K562 (cell line): ENCODE results near the gene MICAL2. TPM values are rescaled to one million over a fixed set of nuclear protein-coding genes. Genes with fewer than 3 reads are reported as not detected.

Source experiments
- ATAC-seq: fragments of 200-7000 bp; cut with Tn5 transposase; 3 replicates; pipeline ENCODE4 v1.9.1; 2020; ENCODE audit warnings: moderate library complexity
- BruUV-seq: library from RNA; stranded (reverse); fragments of 400-500 nt; replicated peaks from 2 replicates; lab custom pipeline; 2021; lab: Mats Ljungman, UMichigan
- CTCF ChIA-PET: fragments of 300-600 bp; formaldehyde crosslinking; extraction: SDS; loops from one replicate; lab custom pipeline; 2021; ENCODE audit warnings: low intra/inter-chr PET ratio; lab: Yijun Ruan, JAX
- POLR2A ChIA-PET: fragments of 300-600, 350-650 bp; sonication (Branson Sonifier 250); formaldehyde crosslinking; extraction: SDS; loops from one replicate; lab custom pipeline; 2021; ENCODE audit warnings: antibody characterized with exemption, inconsistent platforms; lab: Yijun Ruan, JAX
- DNase-seq, 4 experiments: peaks; one replicate each; pipeline versions ENCODE4 v3.0.0 to v3.0.0-alpha.2; 2011 to 2018; ENCODE audit warnings: low spot score in 3 of 4, mixed read lengths in 3 of 4; ENCODE audit errors: extremely low read depth in 1 of 4
- FAIRE-seq: peaks from 2 replicates; lab custom pipeline; 2011; peaks lifted over from hg19 to GRCh38; lab: Jason Lieb, UNC
- H2AFZ ChIP-seq: 2 replicates; pipeline ENCODE4 v1.6.0; 2011; ENCODE audit warnings: low read depth, low read length, control low read depth, inconsistent platforms
- H3K27ac ChIP-seq: fragments of 200-600 bp; 3 replicates; pipeline ENCODE4 v1.8.0; 2011; ENCODE audit warnings: low read depth, mild to moderate bottlenecking, control low read depth, inconsistent platforms, low read length, moderate library complexity, mixed read lengths; ENCODE audit errors: extremely low read depth
- H3K27me3 ChIP-seq, 2 experiments: fragments of 300-600 bp in 1 of 2; 2 replicates in 1 of 2; 3 replicates in 1 of 2; pipeline versions ENCODE4 v1.6.0 to v1.8.0; 2011; ENCODE audit warnings: inconsistent platforms in 2 of 2, low read length in 2 of 2, mild to moderate bottlenecking in 1 of 2, mixed read lengths in 1 of 2, moderate library complexity in 1 of 2; ENCODE audit not compliant: control insufficient read depth in 2 of 2, insufficient read depth in 2 of 2
- H3K36me3 ChIP-seq: fragments of 300-600 bp; 3 replicates; pipeline ENCODE4 v1.8.0; 2011; ENCODE audit warnings: mild to moderate bottlenecking, low read length, inconsistent platforms; ENCODE audit not compliant: control insufficient read depth, insufficient read depth
- H3K4me1 ChIP-seq, 2 experiments: fragments of 200-600 bp in 1 of 2; replicated peaks in 1 of 2; 2 replicates in 1 of 2; 3 replicates in 1 of 2; pipeline versions ENCODE4 v1.5.1 to v1.8.0; 2011; ENCODE audit warnings: inconsistent platforms in 2 of 2, low read length in 2 of 2, mild to moderate bottlenecking in 1 of 2, mixed read lengths in 1 of 2, moderate library complexity in 1 of 2; ENCODE audit not compliant: control insufficient read depth in 2 of 2, insufficient read depth in 2 of 2
- H3K4me2 ChIP-seq: 2 replicates; pipeline ENCODE4 v1.6.1; 2011; ENCODE audit warnings: low read length, control low read depth, inconsistent platforms, mixed read lengths; ENCODE audit not compliant: insufficient read depth
- H3K4me3 ChIP-seq: fragments of 200-600 bp; sonication (generic), shearing (Covaris generic); 2 replicates; pipeline ENCODE4 v1.5.1; 2016; ENCODE audit warnings: control low read depth, inconsistent platforms
- H3K79me2 ChIP-seq: fragments of 200-600 bp; 3 replicates; pipeline ENCODE4 v1.8.0; 2011; ENCODE audit warnings: low read length, inconsistent platforms; ENCODE audit not compliant: control insufficient read depth, insufficient read depth
- H3K9ac ChIP-seq, 2 experiments: 2 replicates each; pipeline versions ENCODE4 v1.6.0 to v1.6.1; 2011; ENCODE audit warnings: low read depth in 2 of 2, low read length in 2 of 2, control low read depth in 1 of 2, inconsistent platforms in 1 of 2, mild to moderate bottlenecking in 1 of 2, mixed read lengths in 1 of 2; ENCODE audit not compliant: insufficient read depth in 1 of 2
- H3K9me1 ChIP-seq: one replicate; pipeline ENCODE4 v1.6.0; 2011; ENCODE audit warnings: inconsistent platforms, mild to moderate bottlenecking, low read length, moderate library complexity; ENCODE audit not compliant: control insufficient read depth, insufficient read depth
- H3K9me3 ChIP-seq: replicated peaks from 2 replicates; pipeline ENCODE4 v1.5.1; 2011; ENCODE audit warnings: low read depth, low read length, inconsistent platforms; ENCODE audit not compliant: control insufficient read depth, insufficient read depth
- H4K20me1 ChIP-seq: replicated peaks from 2 replicates; pipeline ENCODE4 v1.6.1; 2011; ENCODE audit warnings: low read length, inconsistent platforms, mixed read lengths; ENCODE audit not compliant: control insufficient read depth, insufficient read depth
- CTCF ChIP-seq, 3 experiments: IDR thresholded peaks in 2 of 3; conservative IDR thresholded peaks in 1 of 3; 2 replicates each; pipeline ENCODE4 v1.5.1; 2011 to 2012; ENCODE audit warnings: low read length in 3 of 3, mild to moderate bottlenecking in 3 of 3, control low read depth in 2 of 3, improper control_type of control experiment in 1 of 3, inconsistent platforms in 1 of 3, low read depth in 1 of 3, mixed read lengths in 1 of 3, moderate library complexity in 1 of 3; ENCODE audit not compliant: insufficient read depth in 2 of 3
- KLF6 ChIP-seq: fragments of 250-450 bp; sonication (Bioruptor Pico); IDR thresholded peaks from 2 replicates; pipeline ENCODE4 v1.4.0; 2020; ENCODE audit warnings: mild to moderate bottlenecking, moderate library complexity, borderline replicate concordance
- NR4A1 ChIP-seq, 2 experiments: fragments of 250-450 bp in 1 of 2; fragments of 450-650 bp in 1 of 2; sonication (Bioruptor Pico) in 1 of 2; IDR thresholded peaks; 2 replicates each; pipeline versions ENCODE4 v1.4.0 to v1.6.1; 2016 to 2020; ENCODE audit warnings: mild to moderate bottlenecking in 2 of 2, missing compliant biosample characterization in 1 of 2, missing genetic modification characterization in 1 of 2, moderate library complexity in 1 of 2
- PCBP2 ChIP-seq: fragments of 200-400 bp; formaldehyde crosslinking; IDR thresholded peaks from 2 replicates; pipeline ENCODE4 v1.6.1; 2018; ENCODE audit warnings: low read length, low read depth, mild to moderate bottlenecking, moderate library complexity; ENCODE audit not compliant: poor library complexity, severe bottlenecking
- SLC30A9 ChIP-seq: fragments of 250-450 bp; sonication (Bioruptor Pico); IDR thresholded peaks from 2 replicates; pipeline ENCODE4 v1.8.0; 2022; ENCODE audit warnings: mild to moderate bottlenecking, moderate library complexity
- SPI1 ChIP-seq: IDR thresholded peaks from 2 replicates; pipeline ENCODE4 v1.6.1; 2011; ENCODE audit warnings: low read depth, low read length, control low read depth, borderline replicate concordance
- ZNF778 ChIP-seq: fragments of 450-650 bp; formaldehyde crosslinking; IDR thresholded peaks from 2 replicates; pipeline ENCODE4 v1.4.0; 2020; ENCODE audit warnings: mild to moderate bottlenecking, moderate library complexity
- WGBS: fragments of 100-300 bp; shearing (Covaris generic); methylation state at CpG from one replicate; pipeline ENCODE4 v1.1.6; 2016; ENCODE audit warnings: low coverage, mixed read lengths; ENCODE audit not compliant: insufficient coverage; ENCODE audit errors: missing lambda C conversion rate; 5-methylcytosine and 5-hydroxymethylcytosine counted together
- in situ Hi-C: fragments of 300-500 bp; cut with MboI; formaldehyde crosslinking; loops from 4 replicates; pipeline ENCODE4 v1.15.0; 2018; ENCODE audit warnings: inconsistent platforms, mixed read lengths
- intact Hi-C: fragments of 100-400 bp; cut with micrococcal nuclease; formaldehyde crosslinking; loops from 2 replicates; pipeline ENCODE4 v1.14.2; 2022
- polyA plus RNA-seq, 8 experiments: library from polyadenylated mRNA; depleted of rRNA in 4 of 8; stranded (reverse) in 5 of 8; unstranded in 3 of 8; fragments of >200 nt; fragmentation: Nextera tagmentation in 2 of 8; fragmentation: Illumina TruSeq in 1 of 8; extraction: Ambion mirVana in 2 of 8; extraction: Trizol in 1 of 8; gene quantifications; 2 replicates each; pipeline versions ENCODE4 v1.2.1 to v1.2.3, GENCODE V29; 2011 to 2014; ENCODE audit warnings: inconsistent platforms in 1 of 8, missing spikeins in 1 of 8
- total RNA-seq, 7 experiments: library from RNA; depleted of rRNA in 6 of 7; stranded (reverse); fragments of >200 nt in 6 of 7; fragmentation: Illumina TruSeq in 2 of 7; extraction: Trizol in 2 of 7; gene quantifications; 2 replicates each; pipeline versions ENCODE4 v1.2.1 to v1.2.3, GENCODE V29; 2011 to 2021; ENCODE audit warnings: low replicate concordance in 1 of 7
- TF ChIP-seq, protein P1 (sequence below): fragments of 450-650 bp; IDR thresholded peaks from 2 replicates; pipeline ENCODE4 v1.7.0; 2016; ENCODE audit warnings: borderline replicate concordance
- TF ChIP-seq, protein P2 (sequence below): sonication (generic); formaldehyde crosslinking; IDR thresholded peaks from 2 replicates; pipeline ENCODE4 v1.8.1; 2022; ENCODE audit warnings: missing genetic modification reagents

The MICAL2 gene
- total and polyA plus RNA-seq, 9 of the 15 experiments (the other 6 are each of a cell fraction or from before 2014, with no cell fraction given): 4.7 to 64.2 (median 33.6) TPM

DNA sequence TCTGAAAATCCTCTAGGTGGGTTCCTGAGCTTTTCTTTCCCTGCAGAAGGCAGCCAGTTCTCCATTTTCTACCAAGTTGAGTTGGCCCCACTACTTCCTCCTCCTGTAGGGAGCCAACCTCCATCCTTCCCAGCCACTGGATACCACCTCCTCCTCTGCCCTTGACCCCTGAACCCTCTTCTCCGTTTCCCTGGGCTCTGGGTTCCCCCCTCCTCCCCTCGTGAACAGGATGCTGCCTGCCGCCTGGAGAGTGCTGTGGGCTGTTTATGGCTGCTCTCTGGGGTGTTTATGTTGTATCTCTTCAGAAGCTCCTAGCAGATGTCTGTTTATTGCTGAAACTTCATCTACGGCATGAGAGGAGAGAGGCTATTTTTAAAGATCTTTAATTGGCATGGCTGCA, 8.6 kb downstream of the MICAL2 start:
- BruUV-seq: no TSS peak

More for the DNA sequence above, 8.6 kb downstream of the MICAL2 start:
- no peak for ATAC-seq
- Histone ChIP-seq H3K9me1 (peaks cover 3% of the 10 kb centered on the region), H3K4me2 (no peak overlapping the region), H3K36me3 (peaks cover 14% of the 10 kb centered on the region), H4K20me1 (no peaks in the 10 kb centered on the region), H3K27ac (no peak overlapping the region), H3K4me3 (no peak overlapping the region), H3K27me3 (no peaks in the 10 kb centered on the region), H3K9me3 (no peaks in the 10 kb centered on the region), H3K9ac (no peak overlapping the region), H2AFZ (no peak overlapping the region), H3K79me2 (peaks cover 61% of the 10 kb centered on the region), H3K4me1 (peaks cover 65 to 76% of the 10 kb centered on the region in 2 experiments)
- in situ Hi-C loops (no loop called here), intact Hi-C loops (loop anchor here (5.0 kb wide), 1 partner anchor 33 kb away; no protein-coding TSS in a partner anchor)
- no peak for FAIRE-seq
- ChIA-PET POLR2A (interaction anchor here (0.8 to 1.4 kb wide), 3 partner anchors 8 to 13 kb away, joined by 3 read pairs; partner anchors contain the start of gene MICAL2), CTCF (no interaction called here)
- WGBS: 71% methylated on average over 4 of the region's 4 CpGs
- no peak for DNase-seq
- TF ChIP-seq PCBP2 (no peak), CTCF (IDR thresholded peaks at IDR 0.05 in 2 of 3, conservative IDR thresholded peaks at IDR 0.05 in 1 of 3; ENCODE audit: insufficient read depth in 2 of 3, low read depth in 1 of 3, low read length in 3 of 3) (peak; percentile 11 to 29 (median 23); a peak in 2 of 6 replicates), SLC30A9 (no peak), ZNF778 (CRISPR knock-in tag) (no peak), NR4A1 (CRISPR knock-in tag; IDR thresholded peaks at IDR 0.05) (no peak), NR4A1 (tag; IDR thresholded peaks at IDR 0.05) (no peak), KLF6 (CRISPR knock-in tag) (no peak), SPI1 (0 out of 2 replicates have a peak, but pooled peaks have one; percentile 20)
- TF ChIP-seq, protein P1, sequence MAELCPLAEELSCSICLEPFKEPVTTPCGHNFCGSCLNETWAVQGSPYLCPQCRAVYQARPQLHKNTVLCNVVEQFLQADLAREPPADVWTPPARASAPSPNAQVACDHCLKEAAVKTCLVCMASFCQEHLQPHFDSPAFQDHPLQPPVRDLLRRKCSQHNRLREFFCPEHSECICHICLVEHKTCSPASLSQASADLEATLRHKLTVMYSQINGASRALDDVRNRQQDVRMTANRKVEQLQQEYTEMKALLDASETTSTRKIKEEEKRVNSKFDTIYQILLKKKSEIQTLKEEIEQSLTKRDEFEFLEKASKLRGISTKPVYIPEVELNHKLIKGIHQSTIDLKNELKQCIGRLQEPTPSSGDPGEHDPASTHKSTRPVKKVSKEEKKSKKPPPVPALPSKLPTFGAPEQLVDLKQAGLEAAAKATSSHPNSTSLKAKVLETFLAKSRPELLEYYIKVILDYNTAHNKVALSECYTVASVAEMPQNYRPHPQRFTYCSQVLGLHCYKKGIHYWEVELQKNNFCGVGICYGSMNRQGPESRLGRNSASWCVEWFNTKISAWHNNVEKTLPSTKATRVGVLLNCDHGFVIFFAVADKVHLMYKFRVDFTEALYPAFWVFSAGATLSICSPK: no peak
- TF ChIP-seq, protein P2, sequence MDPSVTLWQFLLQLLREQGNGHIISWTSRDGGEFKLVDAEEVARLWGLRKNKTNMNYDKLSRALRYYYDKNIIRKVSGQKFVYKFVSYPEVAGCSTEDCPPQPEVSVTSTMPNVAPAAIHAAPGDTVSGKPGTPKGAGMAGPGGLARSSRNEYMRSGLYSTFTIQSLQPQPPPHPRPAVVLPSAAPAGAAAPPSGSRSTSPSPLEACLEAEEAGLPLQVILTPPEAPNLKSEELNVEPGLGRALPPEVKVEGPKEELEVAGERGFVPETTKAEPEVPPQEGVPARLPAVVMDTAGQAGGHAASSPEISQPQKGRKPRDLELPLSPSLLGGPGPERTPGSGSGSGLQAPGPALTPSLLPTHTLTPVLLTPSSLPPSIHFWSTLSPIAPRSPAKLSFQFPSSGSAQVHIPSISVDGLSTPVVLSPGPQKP (CRISPR knock-in tag): no peak
